DOHH2 (cell line): ENCODE results near the gene EPPIN.

ENCODE experiments used
- H3F3A ChIP-seq: fragments of 200-600 bp; sonication (generic), shearing (Covaris generic); 2 replicates; pipeline ENCODE4 v1.6.0; 2016; ENCODE audit warnings: antibody characterized with exemption, mild to moderate bottlenecking; ENCODE audit not compliant: control insufficient read depth, insufficient read depth
- H3K27ac ChIP-seq: fragments of 200-600 bp; sonication (generic); 2 replicates; pipeline ENCODE4 v1.5.1; 2014; ENCODE audit warnings: low read depth, mild to moderate bottlenecking, low read length, moderate library complexity
- H3K27me3 ChIP-seq: fragments of 200-600 bp; sonication (generic); 2 replicates; pipeline ENCODE4 v1.6.1; 2014; ENCODE audit warnings: mild to moderate bottlenecking, low read length, mixed read lengths; ENCODE audit not compliant: control insufficient read depth
- H3K36me3 ChIP-seq: fragments of 200-600 bp; sonication (generic); 2 replicates; pipeline ENCODE4 v1.6.1; 2014; ENCODE audit warnings: mild to moderate bottlenecking, low read length, moderate library complexity, mixed read lengths; ENCODE audit not compliant: control insufficient read depth
- H3K4me1 ChIP-seq: fragments of 200-600 bp; sonication (generic); 2 replicates; pipeline ENCODE4 v1.6.1; 2014; ENCODE audit warnings: mild to moderate bottlenecking, low read length, mixed read lengths; ENCODE audit not compliant: control insufficient read depth
- H3K4me2 ChIP-seq: fragments of 200-600 bp; sonication (generic); 2 replicates; pipeline ENCODE4 v1.6.0; 2014; ENCODE audit warnings: mild to moderate bottlenecking, low read length, moderate library complexity
- H3K4me3 ChIP-seq: fragments of 200-600 bp; sonication (generic); 2 replicates; pipeline ENCODE4 v1.5.1; 2014; ENCODE audit warnings: mild to moderate bottlenecking, low read length, mixed read lengths
- H3K79me2 ChIP-seq: fragments of 200-600 bp; sonication (generic); 2 replicates; pipeline ENCODE4 v1.6.1; 2014; ENCODE audit warnings: mild to moderate bottlenecking, low read length, mixed read lengths; ENCODE audit not compliant: control insufficient read depth
- H3K9me2 ChIP-seq: fragments of 200-600 bp; sonication (generic); replicated peaks from 2 replicates; pipeline ENCODE4 v1.6.1; 2014; ENCODE audit warnings: mild to moderate bottlenecking, low read length, mixed read lengths; ENCODE audit not compliant: control insufficient read depth
- H3K9me3 ChIP-seq: fragments of 200-600 bp; sonication (generic); 2 replicates; pipeline ENCODE4 v1.6.1; 2014; ENCODE audit warnings: antibody characterized with exemption, low read length, mixed read lengths; ENCODE audit not compliant: control insufficient read depth, insufficient read depth
- H4K20me1 ChIP-seq: fragments of 200-600 bp; sonication (generic); 2 replicates; pipeline ENCODE4 v1.6.0; 2014; ENCODE audit warnings: low read depth, mild to moderate bottlenecking, antibody characterized with exemption, low read length, moderate library complexity; ENCODE audit not compliant: control insufficient read depth, insufficient read depth
- EZH2phosphoT487 ChIP-seq: fragments of 200-600 bp; sonication (generic); IDR thresholded peaks from 2 replicates; pipeline ENCODE4 v1.6.1; 2017; ENCODE audit warnings: borderline replicate concordance, mild to moderate bottlenecking, antibody characterized with exemption, low read length, moderate library complexity, mixed read lengths
- TF ChIP-seq, protein P1 (sequence below): fragments of 200-600 bp; sonication (generic); IDR thresholded peaks from one replicate; pipeline ENCODE4 v1.5.1; 2014; ENCODE audit warnings: antibody characterized with exemption, mild to moderate bottlenecking, low read depth, low read length; ENCODE audit not compliant: poor library complexity, severe bottlenecking

Gene EPPIN

DNA sequence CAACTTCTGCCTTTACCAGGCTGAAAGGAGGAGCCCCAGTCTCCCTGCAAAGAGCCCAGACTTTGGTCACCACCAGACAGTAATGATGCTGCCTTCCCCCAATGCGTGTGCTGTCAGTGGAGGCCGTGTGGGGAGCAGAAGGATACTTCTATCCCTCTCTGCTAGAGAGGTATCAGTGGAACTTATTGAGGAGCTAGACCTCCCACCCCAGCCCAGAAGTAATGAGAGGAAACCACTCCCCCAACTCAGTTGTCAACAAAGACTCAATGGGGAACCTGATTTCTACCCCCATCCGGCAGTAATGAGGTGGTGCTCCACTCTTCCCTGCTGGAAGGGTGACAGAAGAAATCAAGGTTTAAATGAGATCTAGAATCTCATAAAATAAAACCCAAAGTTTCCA is 36.3 kb upstream of the EPPIN start:
- H3K27me3 ChIP-seq = peaks cover 12% of the 10 kb centered on the region
- no peaks in the 10 kb centered on the region for H4K20me1 ChIP-seq
- H3K36me3 ChIP-seq = no peaks in the 10 kb centered on the region
- H3K4me3 ChIP-seq = no peak overlapping the region
- no peaks in the 10 kb centered on the region for H3K4me1 ChIP-seq
- H3K79me2 ChIP-seq = no peaks in the 10 kb centered on the region
- H3K27ac ChIP-seq = no peak overlapping the region
- no peaks in the 10 kb centered on the region for H3K9me2 ChIP-seq
- H3K4me2 ChIP-seq = no peak overlapping the region
- no peaks in the 10 kb centered on the region for H3F3A ChIP-seq
- no peaks in the 10 kb centered on the region for H3K9me3 ChIP-seq
- TF ChIP-seq, protein P1, sequence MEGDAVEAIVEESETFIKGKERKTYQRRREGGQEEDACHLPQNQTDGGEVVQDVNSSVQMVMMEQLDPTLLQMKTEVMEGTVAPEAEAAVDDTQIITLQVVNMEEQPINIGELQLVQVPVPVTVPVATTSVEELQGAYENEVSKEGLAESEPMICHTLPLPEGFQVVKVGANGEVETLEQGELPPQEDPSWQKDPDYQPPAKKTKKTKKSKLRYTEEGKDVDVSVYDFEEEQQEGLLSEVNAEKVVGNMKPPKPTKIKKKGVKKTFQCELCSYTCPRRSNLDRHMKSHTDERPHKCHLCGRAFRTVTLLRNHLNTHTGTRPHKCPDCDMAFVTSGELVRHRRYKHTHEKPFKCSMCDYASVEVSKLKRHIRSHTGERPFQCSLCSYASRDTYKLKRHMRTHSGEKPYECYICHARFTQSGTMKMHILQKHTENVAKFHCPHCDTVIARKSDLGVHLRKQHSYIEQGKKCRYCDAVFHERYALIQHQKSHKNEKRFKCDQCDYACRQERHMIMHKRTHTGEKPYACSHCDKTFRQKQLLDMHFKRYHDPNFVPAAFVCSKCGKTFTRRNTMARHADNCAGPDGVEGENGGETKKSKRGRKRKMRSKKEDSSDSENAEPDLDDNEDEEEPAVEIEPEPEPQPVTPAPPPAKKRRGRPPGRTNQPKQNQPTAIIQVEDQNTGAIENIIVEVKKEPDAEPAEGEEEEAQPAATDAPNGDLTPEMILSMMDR = no peak

DNA sequence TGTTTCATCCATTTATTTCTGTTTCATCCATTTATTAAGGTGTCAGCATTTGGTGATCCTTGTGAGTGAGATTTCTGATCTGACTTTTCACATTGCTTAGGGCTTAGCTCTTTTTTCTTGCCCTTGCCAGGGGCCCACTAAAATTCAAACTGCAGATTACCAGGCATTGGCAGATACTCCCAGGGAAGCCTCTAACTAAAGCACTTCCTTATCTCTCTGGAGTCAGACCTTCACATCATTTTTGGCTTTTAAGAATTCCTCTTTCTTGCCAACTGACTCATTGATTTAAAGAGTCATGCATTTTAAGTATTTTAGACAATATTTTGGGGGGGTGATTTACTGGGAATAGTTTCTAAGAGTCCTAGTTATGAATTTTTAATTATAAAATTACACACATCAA is 34.5 kb upstream of the EPPIN start:
- H3K79me2 ChIP-seq = no peaks in the 10 kb centered on the region

DNA sequence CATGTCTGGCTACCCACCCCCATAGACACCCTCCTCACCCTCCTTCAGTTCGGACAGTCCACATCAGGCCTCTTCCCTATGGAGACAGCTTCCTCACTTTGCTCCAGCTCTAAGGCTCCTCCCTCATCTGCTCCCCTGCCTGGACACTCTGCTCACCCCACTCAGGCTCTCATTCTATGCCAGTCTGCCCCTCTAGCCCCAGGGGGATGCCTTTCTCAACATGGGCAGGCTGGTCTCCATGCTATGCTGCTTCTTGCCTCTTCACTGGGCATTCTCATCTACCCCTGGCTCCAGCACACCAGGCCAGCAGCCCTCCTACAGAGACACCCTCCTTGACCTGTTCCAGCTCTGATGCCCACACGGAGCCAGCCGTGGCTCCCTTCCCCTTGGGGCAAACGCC is 32.0 kb upstream of the EPPIN start, which contains the start of gene WFDC8:
Gene WFDC8, minus strand, starts transcription at position 101 of the 400 bp plus-strand sequence. Its CDS starts 37 bp downstream, at position 64.
- no peaks in the 10 kb centered on the region for H3K36me3 ChIP-seq
- H3K4me3 ChIP-seq = no peak within 1 kb of the TSS
- peaks cover 7% of the 10 kb centered on the region for H3K27me3 ChIP-seq
- H3K27ac ChIP-seq = no peak within 1 kb of the TSS
- no peaks in the 10 kb centered on the region for H3K9me2 ChIP-seq
- H4K20me1 ChIP-seq = no peaks in the 10 kb centered on the region
- H3K9me3 ChIP-seq = no peaks in the 10 kb centered on the region
- no peaks in the 10 kb centered on the region for H3F3A ChIP-seq
- H3K4me2 ChIP-seq = no peak within 1 kb of the TSS
- no peaks in the 10 kb centered on the region for H3K4me1 ChIP-seq
- H3K79me2 ChIP-seq = no peaks in the 10 kb centered on the region
- TF ChIP-seq, protein P1 = no peak

More for the DNA sequence above, 34.5 kb upstream of the EPPIN start:
- Histone ChIP-seq H3K9me3 (no peaks in the 10 kb centered on the region), H4K20me1 (no peaks in the 10 kb centered on the region), H3K27ac (no peak overlapping the region), H3K36me3 (no peaks in the 10 kb centered on the region), H3F3A (no peaks in the 10 kb centered on the region), H3K4me1 (no peaks in the 10 kb centered on the region), H3K27me3 (peaks cover 7% of the 10 kb centered on the region), H3K4me3 (no peak overlapping the region), H3K9me2 (no peaks in the 10 kb centered on the region), H3K4me2 (no peak overlapping the region)
- TF ChIP-seq, protein P1 = no peak
- no peak for TF ChIP-seq EZH2phosphoT487

- H3K9me2 ChIP-seq = no peaks in the 10 kb centered on the region
- H3F3A ChIP-seq = no peaks in the 10 kb centered on the region
- no peaks in the 10 kb centered on the region for H3K36me3 ChIP-seq
- no peaks in the 10 kb centered on the region for H3K79me2 ChIP-seq
- TF ChIP-seq, protein P1 = no peak
- no peak for TF ChIP-seq EZH2phosphoT487
- no peaks in the 10 kb centered on the region for H3K9me3 ChIP-seq
- H3K4me1 ChIP-seq = no peaks in the 10 kb centered on the region
- H3K4me3 ChIP-seq = no peak overlapping the region
- no peaks in the 10 kb centered on the region for H4K20me1 ChIP-seq
- no peak overlapping the region for H3K27ac ChIP-seq
- peaks cover 5% of the 10 kb centered on the region; the same call in 1 of the 2 replicates for H3K27me3 ChIP-seq
- no peak overlapping the region for H3K4me2 ChIP-seq
These were observed 31.0 kb upstream of the EPPIN start for GRCh38 chr20:45578231-45578630.
